HG02798 (cell line): Measurements from ENCODE around the gene RELL2.

Experiments used
- ATAC-seq: cut with Tn5 transposase; IDR thresholded peaks from one replicate; pipeline ENCODE4 v1.9.1; 2021; ENCODE audit warnings: mild to moderate bottlenecking; ENCODE audit not compliant: unreplicated experiment, poor library complexity

Gene RELL2

DNA sequence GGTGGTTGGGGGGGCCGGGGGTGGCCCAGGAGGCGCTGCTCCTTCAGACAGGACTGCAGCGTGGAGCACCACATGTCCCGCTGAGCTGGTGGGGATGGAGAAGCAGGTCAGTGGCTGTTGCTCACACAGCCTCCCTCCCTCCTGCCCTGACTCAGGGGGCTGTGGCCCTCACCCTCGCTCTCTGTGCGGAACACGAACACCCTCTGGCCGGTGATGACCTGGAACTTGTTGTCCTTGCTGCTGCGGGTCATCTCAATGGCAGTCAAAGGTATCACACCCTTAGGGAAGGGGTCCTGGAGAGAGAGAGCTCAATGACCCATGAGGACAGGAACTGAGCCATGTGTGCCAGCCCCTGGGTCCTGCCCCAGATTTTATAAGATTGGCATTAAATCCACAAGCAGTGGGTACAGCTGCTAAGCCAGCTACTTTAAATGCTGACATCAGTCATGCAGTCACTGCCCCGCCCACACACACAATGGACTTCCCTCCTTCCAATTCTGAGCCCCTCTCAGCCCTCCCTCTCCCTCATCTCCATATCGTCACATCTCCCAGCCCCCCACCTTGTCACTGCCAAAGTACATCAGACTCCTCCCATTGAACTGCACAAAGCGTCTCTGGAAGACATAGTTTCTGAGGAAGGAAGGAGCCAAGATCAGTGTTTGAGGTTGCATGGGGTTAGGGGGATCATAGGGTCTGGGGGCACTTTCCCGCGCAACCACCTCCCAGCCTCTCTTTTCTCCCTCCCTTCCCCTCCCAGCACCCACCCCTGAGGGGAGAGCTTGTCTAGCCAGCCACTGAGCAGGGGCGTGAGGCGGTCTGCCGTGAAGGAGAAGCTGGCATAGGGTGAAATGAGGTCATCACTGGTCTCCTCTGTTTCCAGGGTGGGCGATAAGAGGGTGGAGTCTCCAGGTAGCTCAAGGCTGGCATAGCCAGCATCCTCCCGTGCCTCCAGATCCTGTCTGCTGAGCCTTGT, 36.3 kb downstream of the RELL2 start:
- ATAC-seq, result no peak

DNA sequence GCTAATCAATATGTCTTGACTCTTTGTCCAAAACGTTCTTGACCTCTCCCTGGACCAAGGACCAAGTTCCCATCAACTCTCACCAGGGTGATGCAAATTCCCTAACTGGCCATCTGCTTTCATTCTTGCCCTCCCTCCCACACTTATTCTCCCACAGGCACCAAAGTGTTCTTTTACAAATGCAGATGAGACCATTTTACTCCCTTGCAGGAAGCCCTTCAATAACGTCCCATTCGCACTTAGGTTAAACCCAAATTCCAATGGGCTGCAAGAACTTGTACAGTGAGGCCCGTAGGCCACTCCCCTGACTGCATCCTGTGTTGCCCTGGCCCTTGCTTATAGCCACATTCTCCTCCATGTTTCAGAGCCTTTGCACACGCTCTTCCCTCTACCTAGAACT, 38.0 kb downstream of the RELL2 start:
- ATAC-seq, result no peak

DNA sequence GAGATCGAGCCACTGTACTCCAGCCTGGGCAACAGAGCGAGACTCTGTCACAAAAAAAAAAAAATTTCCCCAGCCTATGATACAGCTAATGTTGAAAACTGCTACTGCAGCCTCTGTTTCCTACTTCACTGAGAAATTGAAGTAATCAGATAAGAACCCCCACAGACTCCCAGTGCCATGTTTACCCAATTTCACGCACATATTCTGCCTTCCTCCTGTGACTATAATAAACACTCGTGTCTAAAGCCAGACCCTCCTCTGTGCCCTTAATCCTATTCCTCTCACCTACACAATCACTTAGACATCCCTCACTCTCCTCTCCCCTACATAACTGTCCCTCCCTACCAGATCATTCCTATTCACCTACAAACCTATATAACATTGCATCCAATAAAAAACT, 38.9 kb downstream of the RELL2 start:
- ATAC-seq, result no peak

DNA sequence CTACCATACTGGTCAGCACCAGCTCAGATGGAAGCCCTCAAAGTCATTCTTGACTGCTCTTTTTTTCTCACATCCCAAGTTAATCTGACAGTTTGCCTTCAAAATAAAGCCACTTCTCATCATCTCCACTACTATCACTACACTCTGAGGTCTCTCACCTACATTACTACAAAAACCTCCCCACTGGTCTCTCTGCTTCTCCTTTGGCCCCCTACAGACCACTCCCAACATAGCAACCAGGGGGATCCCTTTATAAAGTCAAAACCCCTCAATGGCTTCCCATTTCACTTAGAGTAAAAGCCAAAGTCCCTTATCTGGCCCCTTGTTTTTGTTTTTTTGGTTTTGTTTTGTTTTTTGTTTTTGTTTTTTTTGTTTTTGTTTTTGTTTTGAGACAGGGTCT, 40.6 kb downstream of the RELL2 start:
- no peak for ATAC-seq

DNA sequence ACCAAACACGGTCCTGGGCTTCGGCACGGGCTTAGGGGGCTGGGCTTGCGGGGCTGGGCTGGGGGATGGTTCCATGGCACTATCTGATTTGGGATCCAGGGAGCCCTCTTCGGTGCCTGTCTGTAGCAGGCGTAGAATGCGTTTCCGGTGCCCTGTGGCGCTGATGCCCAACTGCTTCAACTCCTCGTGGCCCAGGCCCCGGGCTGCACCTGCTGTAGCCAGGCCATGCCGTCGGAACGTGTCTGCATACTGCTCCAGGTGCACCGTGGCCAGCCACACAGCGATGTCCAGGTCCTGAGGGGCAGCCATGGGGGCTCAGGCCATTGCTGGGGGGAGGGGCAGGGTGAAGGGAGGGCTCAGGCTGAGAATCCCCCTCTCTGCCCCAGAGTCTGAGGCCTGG, 43.4 kb downstream of the RELL2 start:
- no peak for ATAC-seq

DNA sequence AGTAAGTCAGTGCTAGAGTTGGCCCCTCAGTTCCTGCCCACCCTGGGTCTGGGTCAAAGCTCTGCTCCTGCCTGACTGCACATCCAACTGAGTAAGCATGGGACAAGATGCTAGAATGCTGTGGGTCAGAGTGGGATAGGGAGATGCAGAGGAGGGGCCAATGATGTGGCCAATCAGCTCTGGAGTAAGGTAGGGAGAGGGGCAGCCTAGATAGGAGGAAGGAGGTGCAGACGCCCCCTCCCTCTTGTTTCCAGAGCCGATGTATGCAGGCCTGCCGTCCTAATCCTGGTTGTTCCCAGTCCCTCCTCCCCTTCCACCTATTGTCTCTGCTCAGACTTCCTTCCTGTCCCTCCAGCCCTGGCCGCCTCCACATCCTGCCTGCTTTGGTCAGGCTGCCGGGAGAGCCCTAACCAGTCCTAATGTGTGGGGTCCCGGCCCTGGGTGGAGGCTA, 44.0 kb downstream of the RELL2 start:
- ATAC-seq, result no peak

DNA sequence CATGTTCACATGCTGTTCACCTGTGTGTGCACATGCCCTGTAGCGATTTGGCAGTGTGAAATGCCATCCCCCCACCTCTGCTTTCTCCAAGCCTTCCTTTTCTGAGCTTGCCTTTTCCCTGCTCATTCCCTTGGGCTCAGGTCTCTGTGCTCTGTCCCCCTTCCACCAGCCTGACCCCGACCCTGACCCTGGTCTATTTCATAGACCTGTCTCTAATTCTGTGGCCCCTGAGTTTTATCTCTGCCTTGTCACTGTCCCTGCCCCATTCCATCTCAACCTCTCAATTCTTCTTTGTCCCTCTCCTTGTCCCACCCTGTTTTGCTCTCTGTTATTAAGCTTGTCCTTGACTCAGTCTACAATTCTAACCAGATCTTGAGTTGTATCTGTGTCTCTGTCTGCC, 44.5 kb downstream of the RELL2 start:
- ATAC-seq, result no peak

DNA sequence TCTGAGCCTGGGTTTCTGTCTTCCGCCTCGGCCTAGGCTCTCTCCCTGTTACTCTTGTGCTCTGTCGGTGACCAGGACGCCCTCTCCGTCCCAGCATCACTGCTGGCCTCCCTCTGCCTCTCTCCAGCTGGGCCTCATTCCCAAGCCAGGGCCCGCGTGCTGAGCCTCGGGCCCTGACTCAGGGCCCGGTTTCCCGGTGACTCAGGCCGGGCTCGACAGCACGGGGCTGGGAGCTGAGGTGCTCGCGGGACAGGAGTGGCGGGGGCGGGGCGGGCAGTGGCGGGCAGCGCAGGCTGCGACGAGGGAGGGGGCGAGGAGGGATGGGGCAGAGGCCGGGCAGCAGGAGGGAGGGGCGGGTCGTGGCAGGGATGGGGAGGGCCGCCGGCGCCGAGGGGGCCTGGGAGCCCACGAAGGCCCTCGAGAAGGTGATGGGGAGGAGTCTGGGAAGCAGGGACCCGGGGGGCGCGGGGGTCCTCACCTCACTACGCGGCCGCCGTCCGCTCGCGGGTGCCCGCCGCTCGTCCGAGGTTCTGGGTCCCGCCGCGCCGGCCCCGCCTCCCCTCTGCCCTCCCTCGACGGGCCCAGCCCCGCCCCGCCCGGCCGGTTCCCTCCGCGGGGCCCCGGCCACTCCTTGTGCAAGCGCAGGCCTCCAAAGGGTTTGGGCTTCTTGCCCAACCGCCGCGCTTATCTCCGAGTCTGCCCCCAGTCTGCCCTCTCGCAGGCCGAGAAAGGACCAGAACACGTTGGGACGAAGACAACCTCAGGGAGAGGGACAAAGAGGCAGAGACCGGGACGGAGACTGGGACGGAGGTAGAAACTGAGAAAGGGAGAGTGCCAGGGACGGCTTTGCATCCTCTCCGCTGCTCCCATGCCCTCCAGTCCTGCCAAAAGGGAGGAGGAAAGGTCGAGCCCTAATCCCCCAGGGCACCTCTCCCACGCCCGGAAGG, 45.2 kb downstream of the RELL2 start, which contains the start of gene ARAP3:
Gene ARAP3, minus strand, starts transcription at position 536 of the 947 bp plus-strand sequence. CDS start 1,744 bp downstream, outside the sequence.
- ATAC-seq, result no peak

DNA sequence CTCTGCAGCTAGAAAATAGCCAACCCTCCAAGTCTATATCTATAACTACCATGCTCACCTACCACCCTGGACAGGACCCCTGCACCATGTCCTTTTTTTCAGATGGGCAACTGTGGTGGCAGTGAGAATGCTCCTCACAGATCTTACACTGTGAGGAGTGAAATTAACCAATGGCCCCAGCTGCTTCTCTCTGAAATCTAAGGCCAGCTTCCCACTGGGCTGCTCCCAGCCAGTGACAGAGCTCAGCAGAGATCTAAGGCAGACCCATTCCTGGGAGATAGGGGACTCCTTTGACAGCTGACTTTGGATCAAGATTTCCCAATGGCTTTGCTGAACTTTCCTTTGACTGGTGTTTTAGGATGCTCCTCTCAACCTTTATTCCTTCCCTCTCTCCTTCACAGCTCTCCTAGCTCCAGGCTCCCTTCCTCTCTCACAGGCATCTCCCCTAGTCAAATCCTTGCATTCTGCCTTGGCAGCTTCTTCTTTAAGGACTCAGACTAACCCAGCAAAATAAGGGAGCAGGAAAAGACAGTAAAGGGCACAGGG, 46.9 kb downstream of the RELL2 start:
- no peak for ATAC-seq

DNA sequence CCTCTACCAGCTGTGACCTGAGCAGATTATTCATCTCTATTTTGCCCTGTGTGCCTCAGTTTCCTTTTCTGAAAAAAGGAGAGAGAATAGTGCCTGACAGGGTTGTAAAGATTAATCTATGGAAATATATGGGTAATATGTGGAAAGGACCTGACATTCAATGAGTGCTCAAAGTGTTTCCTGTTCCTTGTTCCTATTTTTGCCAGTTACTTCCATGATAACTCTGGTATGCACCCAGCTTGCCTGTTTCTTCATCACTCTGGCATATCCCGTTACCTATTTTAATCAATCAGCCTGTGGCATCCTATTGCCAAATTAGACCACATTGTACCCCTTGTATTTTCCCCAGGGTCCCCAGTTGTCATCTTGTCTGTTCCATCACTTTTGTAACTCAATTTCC, 48.8 kb downstream of the RELL2 start:
- ATAC-seq, result no peak

DNA sequence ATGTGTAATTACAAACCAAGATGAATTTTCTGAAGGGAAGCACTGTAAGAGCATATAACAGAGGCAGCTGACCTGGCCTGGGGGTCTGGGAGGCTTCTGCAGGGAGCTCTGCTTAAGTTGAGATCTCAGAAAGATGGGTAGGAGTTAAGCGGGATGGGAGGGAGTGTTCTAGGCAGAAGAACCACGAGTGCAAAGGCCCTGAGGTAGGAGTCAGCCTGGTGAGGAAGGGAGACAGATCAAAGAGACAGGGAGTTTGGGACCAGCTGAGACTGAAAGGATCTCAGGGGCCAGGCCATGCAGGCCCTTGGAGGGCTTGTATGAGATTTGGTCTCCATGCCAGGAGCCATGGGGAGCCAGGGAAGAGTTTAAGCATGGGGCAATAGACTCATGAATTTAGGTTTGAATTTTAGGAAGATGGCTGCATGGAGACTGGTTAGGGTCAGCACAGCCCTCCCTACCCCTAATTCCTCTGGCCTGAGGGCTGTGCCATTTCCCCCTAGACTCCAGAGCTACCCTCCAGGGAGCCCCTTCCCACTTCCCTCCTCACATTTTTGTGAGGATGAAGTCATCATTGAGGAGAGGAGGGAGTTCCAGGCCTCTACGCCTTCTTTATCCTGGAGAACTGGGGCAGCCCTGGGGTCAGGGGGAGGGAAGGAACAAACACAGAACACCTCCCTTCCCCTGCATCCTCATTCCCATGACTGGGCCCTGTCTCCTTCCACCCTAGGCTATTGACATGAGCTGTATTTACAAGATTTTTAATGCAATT, 50.0 kb downstream of the RELL2 start:
- no peak for ATAC-seq
